K562 (cell line): ENCODE results near the gene WDR64. TPM values are rescaled to one million over a fixed set of nuclear protein-coding genes. Genes with fewer than 3 reads are reported as not detected.

Experiments used
- BCL6 ChIP-seq: fragments of 250-450 bp; sonication (Bioruptor Pico); IDR thresholded peaks from 2 replicates; pipeline ENCODE4 v1.4.0; 2020
- CHCHD3 ChIP-seq: fragments of 250-450 bp; sonication (Bioruptor Pico); IDR thresholded peaks from 2 replicates; pipeline ENCODE4 v2.1.2; 2022; ENCODE audit warnings: mild to moderate bottlenecking
- CTCF ChIP-seq, 3 experiments: IDR thresholded peaks in 2 of 3; conservative IDR thresholded peaks in 1 of 3; 2 replicates each; pipeline ENCODE4 v1.5.1; 2011 to 2012; ENCODE audit warnings: low read length in 3 of 3, mild to moderate bottlenecking in 3 of 3, control low read depth in 2 of 3, improper control_type of control experiment in 1 of 3, inconsistent platforms in 1 of 3, low read depth in 1 of 3, mixed read lengths in 1 of 3, moderate library complexity in 1 of 3; ENCODE audit not compliant: insufficient read depth in 2 of 3
- FOXP1 ChIP-seq: sonication (generic); formaldehyde crosslinking; IDR thresholded peaks from 2 replicates; pipeline ENCODE4 v1.8.0; 2022; ENCODE audit warnings: mild to moderate bottlenecking, missing genetic modification reagents
- HMG20B ChIP-seq: fragments of 250-450 bp; sonication (Bioruptor Pico); IDR thresholded peaks from 2 replicates; pipeline ENCODE4 v1.5.0; 2021; ENCODE audit warnings: mild to moderate bottlenecking
- ILF3 ChIP-seq: fragments of 450-650 bp; IDR thresholded peaks from 2 replicates; pipeline ENCODE4 v1.6.1; 2018; ENCODE audit warnings: antibody characterized with exemption, mild to moderate bottlenecking, moderate library complexity, borderline replicate concordance
- MECOM ChIP-seq: fragments of 250-450 bp; sonication (Bioruptor Pico); IDR thresholded peaks from 2 replicates; pipeline ENCODE4 v1.8.0; 2022; ENCODE audit warnings: inconsistent platforms
- NCOA2 ChIP-seq, 2 experiments: fragments of 450-650 bp; IDR thresholded peaks; 2 replicates each; pipeline ENCODE4 v1.6.1; 2018; ENCODE audit warnings: mild to moderate bottlenecking in 2 of 2, moderate library complexity in 1 of 2; ENCODE audit not compliant: partially characterized antibody in 2 of 2
- RNF2 ChIP-seq: sonication (generic); IDR thresholded peaks from 2 replicates; pipeline ENCODE4 v1.6.1; 2016
- SFPQ ChIP-seq: fragments of 200-400 bp; formaldehyde crosslinking; IDR thresholded peaks from 2 replicates; pipeline ENCODE4 v1.6.1; 2017; ENCODE audit warnings: mild to moderate bottlenecking, low read depth, low read length, moderate library complexity
- SMARCA4 ChIP-seq: fragments of 450-650 bp; IDR thresholded peaks from 2 replicates; pipeline ENCODE4 v1.6.1; 2016
- SUPT5H ChIP-seq: fragments of 450-650 bp; IDR thresholded peaks from 2 replicates; pipeline ENCODE4 v1.6.1; 2016
- TARDBP ChIP-seq: fragments of 450-650 bp; IDR thresholded peaks from 2 replicates; pipeline ENCODE4 v1.6.1; 2016
- THRAP3 ChIP-seq: fragments of 450-650 bp; IDR thresholded peaks from 2 replicates; pipeline ENCODE4 v1.6.1; 2016; ENCODE audit warnings: mild to moderate bottlenecking, inconsistent platforms, borderline replicate concordance
- USF1 ChIP-seq: sonication (generic); formaldehyde crosslinking; IDR thresholded peaks from 2 replicates; pipeline ENCODE4 v1.9.0; 2022; ENCODE audit warnings: mild to moderate bottlenecking, missing genetic modification reagents
- USF2 ChIP-seq: sonication (generic); formaldehyde crosslinking; IDR thresholded peaks from 2 replicates; pipeline ENCODE4 v1.5.0; 2020; ENCODE audit warnings: missing genetic modification reagents
- ZBTB9 ChIP-seq: fragments of 450-650 bp; formaldehyde crosslinking; IDR thresholded peaks from 2 replicates; pipeline ENCODE4 v1.4.0; 2020; ENCODE audit warnings: mild to moderate bottlenecking, moderate library complexity
- ZNF165 ChIP-seq: fragments of 250-450 bp; sonication (Bioruptor Pico); IDR thresholded peaks from 2 replicates; pipeline ENCODE4 v1.4.0; 2020; ENCODE audit warnings: borderline replicate concordance
- ZNF282 ChIP-seq: sonication (generic); formaldehyde crosslinking; IDR thresholded peaks from 2 replicates; pipeline ENCODE4 v1.8.1; 2023; ENCODE audit warnings: missing genetic modification reagents
- ZNF398 ChIP-seq: fragments of 250-450 bp; sonication (Bioruptor Pico); IDR thresholded peaks from 2 replicates; pipeline ENCODE4 v1.8.0; 2021; ENCODE audit warnings: moderate library complexity, mild to moderate bottlenecking, inconsistent platforms
- ZNF561 ChIP-seq: fragments of 450-650 bp; formaldehyde crosslinking; conservative IDR thresholded peaks from 2 replicates; pipeline ENCODE4 v1.4.0; 2020; ENCODE audit warnings: mild to moderate bottlenecking, moderate library complexity
- polyA plus RNA-seq, 8 experiments: library from polyadenylated mRNA; depleted of rRNA in 4 of 8; stranded (reverse) in 5 of 8; unstranded in 3 of 8; fragments of >200 nt; fragmentation: Nextera tagmentation in 2 of 8; fragmentation: Illumina TruSeq in 1 of 8; extraction: Ambion mirVana in 2 of 8; extraction: Trizol in 1 of 8; gene quantifications; 2 replicates each; pipeline versions ENCODE4 v1.2.1 to v1.2.3, GENCODE V29; 2011 to 2014; ENCODE audit warnings: inconsistent platforms in 1 of 8, missing spikeins in 1 of 8
- total RNA-seq, 7 experiments: library from RNA; depleted of rRNA in 6 of 7; stranded (reverse); fragments of >200 nt in 6 of 7; fragmentation: Illumina TruSeq in 2 of 7; extraction: Trizol in 2 of 7; gene quantifications; 2 replicates each; pipeline versions ENCODE4 v1.2.1 to v1.2.3, GENCODE V29; 2011 to 2021; ENCODE audit warnings: low replicate concordance in 1 of 7

Gene WDR64
- total and polyA plus RNA-seq, 9 of the 15 experiments (the other 6 are each of a cell fraction or from before 2014, with no cell fraction given) = 0.06 to 0.29 (median 0.19) TPM; not detected in 5

GRCh38 chr1:241610056-241610815, 41.8 kb upstream of the WDR64 start (continued):
- TF ChIP-seq ZBTB9 (CRISPR knock-in tag) (no peak), MECOM (CRISPR knock-in tag) (no peak), ZNF165 (no peak), TARDBP (no peak), SFPQ (no peak), ZNF398 (CRISPR knock-in tag) (no peak), NCOA2 (IDR thresholded peaks at IDR 0.05; ENCODE audit: partially characterized antibody in 2 of 2) (no peak), SMARCA4 (peak; percentile 88), ILF3 (no peak), THRAP3 (no peak), HMG20B (CRISPR knock-in tag) (no peak), ZNF561 (no peak), CTCF (IDR thresholded peaks at IDR 0.05 in 2 of 3, conservative IDR thresholded peaks at IDR 0.05 in 1 of 3; ENCODE audit: insufficient read depth in 2 of 3, low read depth in 1 of 3, low read length in 3 of 3) (no peak), SUPT5H (no peak), FOXP1 (CRISPR knock-in tag) (peak; percentile 91; the same call in 1 of the 2 replicates), RNF2 (no peak), BCL6 (CRISPR knock-in tag) (no peak), CHCHD3 (CRISPR knock-in tag) (no peak), USF1 (CRISPR knock-in tag) (no peak), USF2 (CRISPR knock-in tag) (no peak), ZNF282 (CRISPR knock-in tag) (no peak)
